ENCODE measurements around the gene YLPM1.

YLPM1 gene

DNA sequence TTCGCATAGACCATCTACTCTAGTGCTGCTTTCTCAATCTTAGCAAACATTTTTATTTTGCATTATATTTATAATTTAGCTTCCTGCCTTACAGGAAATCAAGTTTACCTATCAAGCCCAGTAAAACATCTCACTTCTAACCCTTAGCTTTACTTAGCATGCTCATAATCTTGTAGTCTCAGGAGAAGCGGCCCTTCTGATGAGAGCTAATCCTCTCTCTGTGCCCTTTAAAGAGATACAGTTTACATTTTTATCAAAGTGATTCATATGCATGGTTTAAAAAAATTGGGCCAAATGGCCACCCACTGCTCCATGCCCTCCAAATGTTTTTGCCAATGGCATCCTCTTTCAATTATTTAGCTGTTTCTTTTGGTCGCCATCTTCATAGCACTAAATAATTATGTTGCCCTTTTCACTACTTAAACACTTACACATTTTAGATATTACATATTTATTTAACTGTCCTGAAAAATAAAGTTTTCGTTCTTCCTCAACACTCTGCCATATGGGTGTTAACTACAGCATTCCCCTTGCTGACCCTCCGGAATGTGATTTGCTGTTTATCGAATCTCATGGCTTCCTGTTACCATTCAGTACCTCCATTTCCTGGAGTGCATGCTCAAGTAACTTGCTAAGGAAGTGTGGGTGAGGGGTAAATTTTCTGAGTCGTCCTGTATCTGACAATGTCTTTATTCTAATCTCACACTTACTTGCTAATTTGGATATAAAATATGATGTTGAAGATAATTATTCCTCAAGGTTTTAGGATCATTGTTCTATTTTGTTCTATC is 29.3 kb downstream of the YLPM1 start:
- no peak for DNase-seq (ENCODE audit: low read depth in 3 of 3, low spot score in 1 of 3)

GRCh38 chr14:74793506-74794155 is 30.5 kb downstream of the YLPM1 start:
- DNase-seq (ENCODE audit: low read depth in 3 of 3, low spot score in 1 of 3), result no peak

DNA sequence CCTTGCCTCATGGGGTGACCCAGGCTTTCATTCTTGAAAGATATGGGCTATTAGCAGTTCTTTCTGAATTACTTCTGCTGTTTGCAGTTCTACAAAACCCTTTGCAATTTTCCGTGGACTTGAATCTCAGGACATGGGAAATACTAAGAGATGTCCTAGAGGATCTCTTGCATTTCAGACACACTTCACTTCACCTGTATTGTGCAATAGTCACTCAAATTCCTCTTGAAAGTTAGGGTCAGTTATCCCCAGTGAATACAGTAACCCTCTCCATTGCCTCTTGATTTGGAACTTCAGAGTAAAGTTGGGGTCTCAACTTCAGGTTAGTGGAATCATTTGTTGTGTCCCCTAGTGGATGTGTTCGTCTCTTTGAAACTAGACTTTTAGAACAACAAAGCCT is 31.8 kb downstream of the YLPM1 start:
- DNase-seq (ENCODE audit: low read depth in 3 of 3, low spot score in 1 of 3), result no peak

DNA sequence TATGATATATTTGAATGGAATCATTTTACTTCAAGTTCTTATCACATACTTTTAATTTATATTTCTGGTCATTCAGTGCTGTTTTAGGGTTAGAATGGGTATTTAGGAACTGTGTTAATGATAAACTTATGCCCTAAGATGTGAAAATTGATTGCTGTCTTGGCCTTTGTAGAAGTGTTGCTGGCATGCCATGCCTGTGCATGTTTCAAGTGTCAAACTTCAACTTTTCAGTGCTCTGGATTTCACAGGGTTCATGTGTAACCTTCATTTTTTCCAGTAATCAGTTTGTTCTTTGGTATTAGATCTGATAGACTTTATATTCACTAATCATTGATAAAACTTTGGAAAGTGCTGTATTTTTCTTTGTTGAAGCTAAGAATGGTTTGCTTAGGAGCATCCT is 36.6 kb downstream of the YLPM1 start:
- no peak for DNase-seq (ENCODE audit: low read depth in 3 of 3, low spot score in 1 of 3)

DNA sequence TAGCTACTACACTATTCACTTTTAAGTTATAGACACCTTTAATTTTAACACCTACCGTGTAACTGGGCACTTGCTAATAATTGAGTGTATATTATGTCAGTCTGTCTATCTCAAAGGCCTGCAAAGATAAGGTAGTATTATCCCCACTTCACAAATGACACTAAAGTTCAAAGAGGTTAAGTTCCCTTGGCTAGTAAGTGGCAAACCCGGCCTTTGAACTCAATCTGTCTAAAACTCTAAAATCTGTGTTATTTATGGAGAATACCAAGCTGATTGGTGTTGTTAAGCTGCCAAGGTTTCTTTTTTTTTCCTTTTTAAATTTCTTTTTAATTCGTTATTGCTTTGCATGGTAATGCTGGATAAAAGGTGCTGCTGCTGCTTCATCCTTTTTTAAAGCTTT is 37.7 kb downstream of the YLPM1 start:
- no peak for DNase-seq (ENCODE audit: low read depth in 3 of 3, low spot score in 1 of 3)

DNA sequence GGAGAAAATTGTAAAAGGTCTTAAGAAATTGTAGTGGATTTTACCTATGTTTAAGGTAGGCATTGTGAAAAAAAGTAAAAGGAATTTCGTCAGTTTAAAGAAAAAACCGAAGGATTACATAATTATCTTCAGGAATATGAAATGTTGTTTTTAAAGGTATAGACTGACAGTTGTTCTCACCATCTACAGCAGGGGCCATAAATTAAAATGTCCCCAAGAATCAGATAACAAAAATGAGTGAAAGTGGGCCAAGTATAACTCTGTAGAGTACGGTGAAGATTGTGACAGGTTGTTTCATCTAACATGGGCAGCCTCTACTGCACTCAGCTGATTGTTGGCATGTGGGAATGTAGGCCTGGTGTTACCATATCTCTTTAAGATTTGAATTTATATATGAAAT is 38.3 kb downstream of the YLPM1 start:
- DNase-seq (ENCODE audit: low read depth in 3 of 3, low spot score in 1 of 3), result no peak

DNA sequence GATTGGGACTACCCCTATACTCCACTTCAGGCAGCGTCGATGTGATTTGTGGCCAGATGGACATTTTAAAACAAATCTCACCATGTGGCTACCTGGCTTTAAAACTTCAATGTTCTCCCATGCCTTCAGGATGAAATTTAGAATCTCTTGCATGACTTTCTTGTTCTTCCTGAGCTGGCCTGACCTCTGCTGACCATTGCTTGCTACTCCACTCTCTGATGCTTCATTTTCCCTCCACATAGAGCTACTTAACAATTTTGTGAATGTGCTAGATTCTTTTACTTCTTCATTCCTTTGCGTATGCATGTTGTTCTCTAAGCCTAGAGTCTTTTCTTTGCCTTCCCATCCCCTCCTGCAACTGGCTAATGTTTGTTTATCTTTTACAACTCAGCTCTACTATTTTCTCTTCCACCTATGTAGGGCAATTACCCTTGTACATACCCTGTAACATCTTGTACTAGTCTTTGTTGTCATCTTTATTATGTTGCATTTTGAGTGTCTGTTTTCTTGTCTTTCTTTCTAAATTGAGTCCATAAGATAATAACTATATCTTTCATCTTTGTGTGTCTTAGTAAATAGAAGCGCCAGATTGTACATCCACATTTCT is 41.2 kb downstream of the YLPM1 start:
- no peak for DNase-seq (ENCODE audit: low read depth in 3 of 3, low spot score in 1 of 3)

DNA sequence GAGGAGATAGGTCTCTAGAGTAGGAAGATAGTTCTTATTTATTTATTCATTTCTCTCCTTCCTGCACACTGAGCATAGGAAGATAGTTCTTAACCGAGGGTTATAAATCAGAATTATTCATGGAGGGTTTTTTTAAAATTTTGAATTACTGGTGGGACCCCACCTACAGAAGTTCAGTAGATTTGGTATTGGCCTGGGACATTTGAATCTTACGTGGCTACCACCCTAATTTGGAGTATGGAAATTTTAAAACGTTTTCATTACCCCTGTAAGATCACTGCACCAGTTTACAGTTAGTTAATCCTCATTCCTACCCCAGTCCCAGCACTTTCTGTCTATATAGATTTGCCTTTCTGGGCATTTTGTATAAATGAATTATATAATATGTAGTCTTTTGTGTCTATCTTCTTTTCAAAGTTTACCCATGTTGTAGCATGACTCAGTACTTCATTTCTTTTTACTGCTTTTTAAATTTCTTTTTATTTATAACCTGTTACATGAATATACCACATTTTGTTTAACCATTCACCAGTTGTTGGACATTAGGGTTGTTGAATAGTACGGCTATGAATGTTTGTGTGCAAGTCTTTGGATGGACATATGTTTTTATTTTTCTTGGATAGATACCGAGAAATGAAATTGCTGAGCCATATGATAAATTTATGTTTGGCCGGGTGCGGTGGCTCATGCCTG is 44.9 kb downstream of the YLPM1 start:
- DNase-seq (ENCODE audit: low read depth in 3 of 3, low spot score in 1 of 3), result no peak

- no peak for DNase-seq (ENCODE audit: low read depth in 3 of 3, low spot score in 1 of 3)
These were observed 53.0 kb downstream of the YLPM1 start for GRCh38 chr14:74816124-74816523.

DNA sequence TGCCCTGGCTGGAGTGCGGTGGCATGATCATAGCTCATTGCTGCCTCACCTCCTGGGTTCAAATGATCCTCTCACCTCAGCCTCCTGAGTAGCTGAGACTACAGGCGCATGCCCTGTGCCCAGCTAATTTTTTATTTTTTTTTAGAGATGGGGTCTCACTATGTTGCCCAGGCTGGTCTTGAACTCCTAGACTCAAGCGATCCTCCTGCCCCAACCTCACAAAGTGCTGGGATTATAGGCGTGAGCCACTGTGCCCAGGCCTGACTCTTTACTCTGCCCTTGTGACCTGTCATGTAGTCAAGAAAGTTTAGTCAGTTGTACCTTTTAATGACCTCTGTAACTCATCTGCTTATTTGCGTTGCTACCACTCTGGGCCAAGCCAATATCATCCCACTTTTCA is 57.2 kb downstream of the YLPM1 start:
- no peak for DNase-seq (ENCODE audit: low read depth in 3 of 3, low spot score in 1 of 3)

DNA sequence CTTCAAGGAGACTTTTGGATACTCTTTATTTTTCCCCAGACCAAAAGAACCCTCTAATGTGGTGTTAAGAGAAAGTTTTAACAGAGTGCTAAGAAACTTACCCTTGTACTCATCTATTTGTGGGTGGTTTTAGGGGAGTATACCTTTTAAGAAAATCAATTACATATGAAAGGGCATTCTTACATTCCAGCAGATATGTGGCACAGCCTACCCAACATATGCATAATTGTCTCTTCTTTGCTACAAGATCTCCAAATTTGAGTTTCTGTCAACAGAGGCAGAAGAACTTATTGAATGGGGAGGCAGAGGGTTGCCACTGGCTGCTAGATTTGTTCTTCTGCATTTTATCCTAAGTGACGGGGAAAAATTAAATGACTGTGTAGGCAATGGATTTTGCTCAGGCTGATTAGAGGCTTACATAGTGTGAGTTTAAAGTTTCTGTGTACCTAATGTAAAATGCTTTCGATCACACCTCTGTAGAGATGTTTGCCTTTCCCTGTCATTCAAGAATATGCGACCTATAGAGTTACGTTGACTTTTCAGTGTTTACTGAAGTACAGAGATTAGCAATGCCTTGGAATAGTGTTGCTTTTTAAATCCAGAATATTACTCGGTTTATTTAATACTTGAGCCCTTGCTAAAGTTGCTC is 58.3 kb downstream of the YLPM1 start:
- DNase-seq (ENCODE audit: low read depth in 3 of 3, low spot score in 1 of 3), result no peak

DNA sequence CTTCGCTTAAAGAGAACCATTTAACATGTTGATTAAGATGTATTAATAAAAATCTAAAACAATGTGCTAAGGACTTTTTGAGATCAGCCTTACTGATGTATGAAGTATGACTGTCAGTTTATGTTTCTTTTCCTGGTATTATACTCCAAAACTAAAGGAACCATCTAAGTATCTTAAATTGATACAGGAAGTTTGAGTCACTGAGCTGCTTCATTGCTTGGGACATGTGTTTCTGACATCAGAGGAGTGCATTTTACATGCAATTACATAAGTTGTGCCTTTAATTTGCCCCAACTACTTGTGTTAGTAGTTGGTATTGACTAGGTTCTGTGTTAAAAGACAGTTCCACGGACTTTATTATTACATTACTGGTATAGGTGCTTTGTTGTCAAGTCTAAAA is 61.9 kb downstream of the YLPM1 start:
- DNase-seq (ENCODE audit: low read depth in 3 of 3, low spot score in 1 of 3), result no peak

DNA sequence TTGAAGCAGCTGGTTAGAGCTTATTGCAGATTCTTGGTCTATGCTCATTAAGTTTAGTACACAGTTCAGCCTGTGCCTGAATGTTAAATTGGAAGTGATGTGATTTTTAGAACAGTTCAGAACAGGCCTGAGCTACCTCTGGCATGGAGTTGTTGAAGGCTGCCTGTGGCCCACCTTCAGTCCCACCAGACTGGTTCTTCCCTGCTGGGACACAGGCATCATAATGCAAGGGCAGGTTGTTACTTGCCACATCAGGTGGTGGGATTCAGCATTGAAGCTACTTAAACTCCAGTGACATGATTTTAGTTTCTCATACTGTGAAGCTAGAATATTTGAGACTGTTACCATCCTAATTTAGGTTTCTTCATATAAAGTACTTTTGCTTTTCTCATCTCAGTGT is 63.5 kb downstream of the YLPM1 start:
- DNase-seq (ENCODE audit: low read depth in 3 of 3, low spot score in 1 of 3), result no peak

DNA sequence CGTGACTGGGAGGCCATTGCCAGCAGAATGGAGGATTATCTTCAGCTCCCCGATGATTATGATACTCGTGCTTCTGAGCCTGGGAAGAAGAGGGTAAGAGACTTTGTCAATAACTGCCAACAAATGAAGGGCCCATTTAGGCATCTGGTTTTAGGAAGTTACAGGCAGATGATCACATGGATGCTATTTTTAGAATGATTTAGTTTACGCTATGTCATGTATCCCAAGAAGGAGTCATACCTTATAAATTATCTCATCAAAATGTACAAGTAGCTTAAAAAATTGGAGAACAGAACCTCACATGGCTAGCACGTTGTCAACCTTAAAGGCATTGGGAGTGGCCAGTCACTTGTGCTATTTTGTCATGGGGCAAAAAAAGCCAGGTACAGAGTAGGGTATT is 66.1 kb downstream of the YLPM1 start:
- DNase-seq (ENCODE audit: low read depth in 3 of 3, low spot score in 1 of 3), result no peak

DNA sequence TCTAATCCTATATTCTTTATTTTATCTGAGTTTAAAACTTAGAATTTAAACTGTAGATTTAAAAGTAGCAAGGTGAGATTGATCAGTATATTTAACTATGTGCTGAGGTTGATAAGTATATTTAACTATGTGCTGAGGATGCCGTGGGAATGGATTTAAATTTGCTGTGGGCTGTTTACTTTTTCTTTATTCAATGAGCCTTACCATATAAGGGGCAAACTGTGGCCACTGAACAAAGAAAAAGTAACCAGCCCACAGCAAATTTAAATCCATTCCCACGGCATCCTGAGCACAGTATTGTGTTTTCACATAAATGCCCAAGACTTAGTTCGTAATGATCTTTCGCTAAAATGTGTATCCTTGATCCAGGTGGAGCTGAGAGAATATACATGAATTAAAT is 69.7 kb downstream of the YLPM1 start:
- no peak for DNase-seq (ENCODE audit: low read depth in 3 of 3, low spot score in 1 of 3)

- no peak for DNase-seq (ENCODE audit: low read depth in 3 of 3, low spot score in 1 of 3)
These were observed 71.7 kb downstream of the YLPM1 start for GRCh38 chr14:74834692-74835392.

- DNase-seq (ENCODE audit: low read depth in 3 of 3, low spot score in 1 of 3), result no peak
These were observed 72.6 kb downstream of the YLPM1 start for GRCh38 chr14:74835645-74836250.

DNA sequence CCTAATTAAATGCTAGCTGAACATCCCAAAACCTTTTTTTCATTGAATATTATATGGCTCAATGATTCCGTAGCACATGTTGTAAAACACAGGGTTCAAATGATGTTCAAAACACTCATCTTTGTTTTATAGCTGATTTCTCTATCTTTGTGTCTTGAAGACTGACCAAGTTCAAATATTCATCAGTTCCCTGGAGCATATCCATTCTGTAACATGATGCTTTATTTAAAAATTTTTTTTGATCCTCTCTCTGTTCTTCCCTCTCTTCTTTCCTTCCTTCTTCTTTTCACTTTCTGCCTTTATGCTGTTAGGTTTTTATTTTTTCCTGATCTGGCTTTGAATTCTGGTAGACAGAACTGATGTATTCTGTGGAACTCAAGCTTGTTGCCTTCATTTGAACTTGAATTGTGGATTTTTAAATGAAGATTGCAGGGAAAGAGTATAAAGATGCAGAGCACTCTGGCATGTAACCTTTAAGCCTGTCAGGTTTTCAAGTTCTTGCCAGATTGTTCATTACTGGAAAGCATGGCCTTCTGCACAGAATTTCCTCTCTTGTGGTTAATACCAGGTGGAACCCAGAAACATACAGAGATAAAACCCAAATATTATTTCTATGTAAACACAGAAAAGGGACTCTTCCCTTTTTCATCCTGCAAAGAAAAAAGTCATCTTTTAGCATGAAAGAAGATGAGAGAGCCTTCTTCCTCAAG is 73.3 kb downstream of the YLPM1 start:
- no peak for DNase-seq (ENCODE audit: low read depth in 3 of 3, low spot score in 1 of 3)

DNA sequence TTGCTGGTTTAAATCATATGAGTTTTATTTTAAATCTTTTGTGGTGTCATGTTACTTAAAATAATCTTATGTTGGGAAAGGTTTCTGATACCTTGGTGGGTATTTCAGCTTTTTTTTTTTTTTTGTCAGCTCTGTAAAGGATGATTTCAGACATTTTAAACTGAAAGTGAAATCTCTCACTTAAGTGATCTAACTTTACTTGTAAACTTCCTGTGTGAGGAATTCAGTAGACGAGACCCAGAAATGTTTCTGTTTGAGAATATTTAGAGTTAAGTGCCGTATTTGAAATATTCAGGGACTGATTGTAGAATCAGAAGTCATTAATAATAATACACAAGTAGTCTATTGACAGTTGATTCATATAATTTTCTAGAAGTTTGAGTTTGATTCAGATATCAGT is 75.0 kb downstream of the YLPM1 start:
- no peak for DNase-seq (ENCODE audit: low read depth in 3 of 3, low spot score in 1 of 3)

DNA sequence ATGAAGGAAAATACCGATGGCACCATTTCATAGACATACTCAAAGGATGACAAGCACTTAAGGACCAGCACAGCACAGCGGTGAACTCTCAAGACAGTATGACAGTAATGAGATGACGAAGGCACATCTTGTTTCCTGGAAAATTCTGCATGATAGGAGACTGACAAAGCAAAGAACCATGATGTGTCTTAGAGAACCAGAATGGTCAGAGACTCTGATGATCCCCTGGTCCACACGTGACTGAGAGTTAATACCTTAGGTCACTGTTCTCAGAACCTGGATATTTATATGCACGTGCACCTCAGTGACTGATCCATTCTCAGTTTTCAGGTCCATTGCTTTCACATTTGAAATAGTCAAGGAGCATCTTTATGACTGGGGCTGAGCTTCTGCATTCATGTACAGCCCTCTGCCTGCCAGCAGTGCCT is 77.5 kb downstream of the YLPM1 start:
- DNase-seq (ENCODE audit: low read depth in 3 of 3, low spot score in 1 of 3), result no peak
